ENCODE data around the gene GPR52.

The GPR52 gene

GRCh38 chr1:174447866-174448530 is at the start of gene GPR52:
Gene GPR52 (plus strand): TSS chr1:174447964. CDS start chr1:174448112, 148 bp downstream.
- no peak for DNase-seq (ENCODE audit: low read depth)
- in situ Hi-C loops (cut with HindIII; ENCODE audit: low sequenced_read_pairs) = no loop called here
- no peak within 1 kb of the TSS for H3K4me3 ChIP-seq (ENCODE audit: low read depth, low read length)
- TF ChIP-seq CTCF (IDR thresholded peaks at IDR 0.05; ENCODE audit: low read depth, low read length, missing control alignments) = no peak

GRCh38 chr1:174398246-174398645 is 49.5 kb upstream of the GPR52 start:
- in situ Hi-C loops (cut with HindIII; ENCODE audit: low sequenced_read_pairs) = no loop called here
- DNase-seq (ENCODE audit: low read depth) = peak; percentile 93
- no peak for TF ChIP-seq CTCF (IDR thresholded peaks at IDR 0.05; ENCODE audit: low read depth, low read length, missing control alignments)
- no peak overlapping the region for H3K4me3 ChIP-seq (ENCODE audit: low read depth, low read length)

DNA sequence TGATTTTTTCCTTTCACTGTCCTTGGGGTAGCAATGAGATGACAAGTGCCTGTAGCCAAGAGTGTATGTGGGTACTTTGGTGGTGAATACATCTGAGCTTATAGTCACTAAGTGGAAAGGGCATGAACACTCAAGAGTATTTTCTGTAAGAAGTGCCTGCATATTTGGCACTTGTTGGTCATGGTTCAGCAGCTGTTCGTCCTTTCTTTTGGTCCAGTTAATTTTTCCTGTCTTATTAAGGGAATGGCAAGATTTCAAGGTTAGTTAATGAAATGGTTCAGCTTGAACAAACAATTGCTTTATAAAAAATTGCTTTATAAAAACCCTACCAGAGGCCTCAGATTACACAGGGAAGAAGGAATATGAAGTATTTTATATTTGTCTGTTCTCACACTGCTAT is 48.6 kb upstream of the GPR52 start:
- no peak overlapping the region for H3K4me3 ChIP-seq (ENCODE audit: low read depth, low read length)
- peak; percentile 24 for DNase-seq (ENCODE audit: low read depth)
- no peak for TF ChIP-seq CTCF (IDR thresholded peaks at IDR 0.05; ENCODE audit: low read depth, low read length, missing control alignments)
- in situ Hi-C loops (cut with HindIII; ENCODE audit: low sequenced_read_pairs) = no loop called here

GRCh38 chr1:174401075-174401474 is 46.7 kb upstream of the GPR52 start:
- no peak overlapping the region for H3K4me3 ChIP-seq (ENCODE audit: low read depth, low read length)
- in situ Hi-C loops (cut with HindIII; ENCODE audit: low sequenced_read_pairs) = no loop called here
- no peak for DNase-seq (ENCODE audit: low read depth)
- TF ChIP-seq CTCF (IDR thresholded peaks at IDR 0.05; ENCODE audit: low read depth, low read length, missing control alignments) = no peak

GRCh38 chr1:174405219-174405618 is 42.5 kb upstream of the GPR52 start:
- in situ Hi-C loops (cut with HindIII; ENCODE audit: low sequenced_read_pairs) = no loop called here
- no peak for DNase-seq (ENCODE audit: low read depth)
- no peak for TF ChIP-seq CTCF (IDR thresholded peaks at IDR 0.05; ENCODE audit: low read depth, low read length, missing control alignments)
- H3K4me3 ChIP-seq (ENCODE audit: low read depth, low read length) = no peak overlapping the region

GRCh38 chr1:174406421-174406820 is 41.3 kb upstream of the GPR52 start:
- H3K4me3 ChIP-seq (ENCODE audit: low read depth, low read length) = no peak overlapping the region
- no peak for DNase-seq (ENCODE audit: low read depth)
- no peak for TF ChIP-seq CTCF (IDR thresholded peaks at IDR 0.05; ENCODE audit: low read depth, low read length, missing control alignments)
- in situ Hi-C loops (cut with HindIII; ENCODE audit: low sequenced_read_pairs) = no loop called here

All from astrocyte of the cerebellum (primary cell).